PFSK-1 (cell line): ENCODE data around the gene PHF2.

Experiments used
- FOXP2 ChIP-seq: optimal IDR thresholded peaks from 2 replicates; pipeline ENCODE3; 2011; ENCODE audit warnings: borderline replicate concordance, control low read depth, inconsistent platforms; ENCODE audit not compliant: insufficient read depth; ENCODE audit errors: extremely low read length, extremely low read depth
- POLR2AphosphoS5 ChIP-seq: IDR thresholded peaks from 2 replicates; pipeline ENCODE4 v1.6.1; 2012; ENCODE audit warnings: low read depth, mild to moderate bottlenecking, control low read depth, low read length, moderate library complexity

DNA sequence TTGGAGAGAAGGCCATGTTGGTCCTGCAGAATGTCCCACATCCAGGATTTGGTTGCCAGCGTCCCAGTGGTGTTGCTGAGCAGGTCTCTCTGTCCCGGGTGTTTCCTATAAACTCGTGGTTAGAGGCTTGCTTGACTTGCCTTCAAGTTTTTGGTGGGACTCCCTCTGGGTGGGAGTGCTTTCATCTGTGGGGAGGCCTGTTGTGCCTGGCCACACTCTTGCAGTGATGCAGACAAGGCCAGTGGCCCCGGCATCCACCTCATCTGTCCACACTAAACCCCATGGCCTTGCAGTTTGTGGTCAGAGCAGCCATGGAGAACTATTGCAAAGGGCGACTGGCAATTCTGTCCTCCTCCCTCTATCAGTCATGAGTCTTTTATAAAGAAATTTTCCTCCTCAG is 71.8 kb downstream of the PHF2 start:
- TF ChIP-seq POLR2AphosphoS5 (no peak), FOXP2 (no peak)
